K562 (cell line): ENCODE measurements around the gene MYO16. TPM values are rescaled to one million over a fixed set of nuclear protein-coding genes. Genes with fewer than 3 reads are reported as not detected.
A peak's percentile ranks its signal among the peaks of the same experiment; 100 is the strongest.

Source experiments
- ATAC-seq: fragments of 200-7000 bp; cut with Tn5 transposase; 3 replicates; pipeline ENCODE4 v1.9.1; 2020; ENCODE audit warnings: moderate library complexity
- BruUV-seq: library from RNA; stranded (reverse); fragments of 400-500 nt; replicated peaks from 2 replicates; lab custom pipeline; 2021; lab: Mats Ljungman, UMichigan
- CTCF ChIA-PET: fragments of 300-600 bp; formaldehyde crosslinking; extraction: SDS; loops from one replicate; lab custom pipeline; 2021; ENCODE audit warnings: low intra/inter-chr PET ratio; lab: Yijun Ruan, JAX
- POLR2A ChIA-PET: fragments of 300-600, 350-650 bp; sonication (Branson Sonifier 250); formaldehyde crosslinking; extraction: SDS; loops from one replicate; lab custom pipeline; 2021; ENCODE audit warnings: antibody characterized with exemption, inconsistent platforms; lab: Yijun Ruan, JAX
- DNase-seq, 4 experiments: peaks; one replicate each; pipeline versions ENCODE4 v3.0.0 to v3.0.0-alpha.2; 2011 to 2018; ENCODE audit warnings: low spot score in 3 of 4, mixed read lengths in 3 of 4; ENCODE audit errors: extremely low read depth in 1 of 4
- FAIRE-seq: peaks from 2 replicates; lab custom pipeline; 2011; peaks lifted over from hg19 to GRCh38; lab: Jason Lieb, UNC
- H2AFZ ChIP-seq: 2 replicates; pipeline ENCODE4 v1.6.0; 2011; ENCODE audit warnings: low read depth, low read length, control low read depth, inconsistent platforms
- H3K27ac ChIP-seq: fragments of 200-600 bp; 3 replicates; pipeline ENCODE4 v1.8.0; 2011; ENCODE audit warnings: low read depth, mild to moderate bottlenecking, control low read depth, inconsistent platforms, low read length, moderate library complexity, mixed read lengths; ENCODE audit errors: extremely low read depth
- H3K27me3 ChIP-seq, 2 experiments: fragments of 300-600 bp in 1 of 2; 2 replicates in 1 of 2; 3 replicates in 1 of 2; pipeline versions ENCODE4 v1.6.0 to v1.8.0; 2011; ENCODE audit warnings: inconsistent platforms in 2 of 2, low read length in 2 of 2, mild to moderate bottlenecking in 1 of 2, mixed read lengths in 1 of 2, moderate library complexity in 1 of 2; ENCODE audit not compliant: control insufficient read depth in 2 of 2, insufficient read depth in 2 of 2
- H3K36me3 ChIP-seq: fragments of 300-600 bp; 3 replicates; pipeline ENCODE4 v1.8.0; 2011; ENCODE audit warnings: mild to moderate bottlenecking, low read length, inconsistent platforms; ENCODE audit not compliant: control insufficient read depth, insufficient read depth
- H3K4me1 ChIP-seq, 2 experiments: fragments of 200-600 bp in 1 of 2; replicated peaks in 1 of 2; 2 replicates in 1 of 2; 3 replicates in 1 of 2; pipeline versions ENCODE4 v1.5.1 to v1.8.0; 2011; ENCODE audit warnings: inconsistent platforms in 2 of 2, low read length in 2 of 2, mild to moderate bottlenecking in 1 of 2, mixed read lengths in 1 of 2, moderate library complexity in 1 of 2; ENCODE audit not compliant: control insufficient read depth in 2 of 2, insufficient read depth in 2 of 2
- H3K4me2 ChIP-seq: 2 replicates; pipeline ENCODE4 v1.6.1; 2011; ENCODE audit warnings: low read length, control low read depth, inconsistent platforms, mixed read lengths; ENCODE audit not compliant: insufficient read depth
- H3K4me3 ChIP-seq: fragments of 200-600 bp; sonication (generic), shearing (Covaris generic); 2 replicates; pipeline ENCODE4 v1.5.1; 2016; ENCODE audit warnings: control low read depth, inconsistent platforms
- H3K79me2 ChIP-seq: fragments of 200-600 bp; 3 replicates; pipeline ENCODE4 v1.8.0; 2011; ENCODE audit warnings: low read length, inconsistent platforms; ENCODE audit not compliant: control insufficient read depth, insufficient read depth
- H3K9ac ChIP-seq, 2 experiments: 2 replicates each; pipeline versions ENCODE4 v1.6.0 to v1.6.1; 2011; ENCODE audit warnings: low read depth in 2 of 2, low read length in 2 of 2, control low read depth in 1 of 2, inconsistent platforms in 1 of 2, mild to moderate bottlenecking in 1 of 2, mixed read lengths in 1 of 2; ENCODE audit not compliant: insufficient read depth in 1 of 2
- H3K9me1 ChIP-seq: one replicate; pipeline ENCODE4 v1.6.0; 2011; ENCODE audit warnings: inconsistent platforms, mild to moderate bottlenecking, low read length, moderate library complexity; ENCODE audit not compliant: control insufficient read depth, insufficient read depth
- H3K9me3 ChIP-seq: replicated peaks from 2 replicates; pipeline ENCODE4 v1.5.1; 2011; ENCODE audit warnings: low read depth, low read length, inconsistent platforms; ENCODE audit not compliant: control insufficient read depth, insufficient read depth
- H4K20me1 ChIP-seq: replicated peaks from 2 replicates; pipeline ENCODE4 v1.6.1; 2011; ENCODE audit warnings: low read length, inconsistent platforms, mixed read lengths; ENCODE audit not compliant: control insufficient read depth, insufficient read depth
- CBX1 ChIP-seq: sonication (generic); IDR thresholded peaks from 2 replicates; pipeline ENCODE4 v1.6.1; 2016; ENCODE audit warnings: antibody characterized with exemption, low read depth, mild to moderate bottlenecking
- CBX3 ChIP-seq, 2 experiments: IDR thresholded peaks; 1 replicate in 1 of 2; 2 replicates in 1 of 2; pipeline ENCODE4 v1.6.1; 2012; ENCODE audit warnings: inconsistent platforms in 2 of 2, low read length in 2 of 2, borderline replicate concordance in 1 of 2, control low read depth in 1 of 2
- CBX5 ChIP-seq: IDR thresholded peaks from 2 replicates; pipeline ENCODE4 v1.6.1; 2014; ENCODE audit warnings: low read depth, borderline replicate concordance
- PHF21A ChIP-seq: fragments of 450-650 bp; IDR thresholded peaks from 2 replicates; pipeline ENCODE4 v1.6.1; 2017; ENCODE audit warnings: low read depth, borderline replicate concordance
- PTTG1 ChIP-seq: fragments of 450-650 bp; IDR thresholded peaks from 2 replicates; pipeline ENCODE4 v1.6.1; 2016; ENCODE audit warnings: low read depth, mild to moderate bottlenecking, missing genetic modification characterization, missing compliant biosample characterization
- SFPQ ChIP-seq: fragments of 200-400 bp; formaldehyde crosslinking; IDR thresholded peaks from 2 replicates; pipeline ENCODE4 v1.6.1; 2017; ENCODE audit warnings: mild to moderate bottlenecking, low read depth, low read length, moderate library complexity
- ZFP36 ChIP-seq: fragments of 150-350 bp; IDR thresholded peaks from 2 replicates; pipeline ENCODE4 v1.6.1; 2018; ENCODE audit warnings: low read length, low read depth; ENCODE audit not compliant: partially characterized antibody
- ZNF347 ChIP-seq: fragments of 450-650 bp; formaldehyde crosslinking; IDR thresholded peaks from 2 replicates; pipeline ENCODE4 v1.4.0; 2020; ENCODE audit warnings: low read depth, mild to moderate bottlenecking, moderate library complexity
- ZNF717 ChIP-seq: fragments of 250-450 bp; sonication (Bioruptor Pico); IDR thresholded peaks from 2 replicates; pipeline ENCODE4 v1.5.0; 2021
- WGBS: fragments of 100-300 bp; shearing (Covaris generic); methylation state at CpG from one replicate; pipeline ENCODE4 v1.1.6; 2016; ENCODE audit warnings: low coverage, mixed read lengths; ENCODE audit not compliant: insufficient coverage; ENCODE audit errors: missing lambda C conversion rate; 5-methylcytosine and 5-hydroxymethylcytosine counted together
- in situ Hi-C: fragments of 300-500 bp; cut with MboI; formaldehyde crosslinking; loops from 4 replicates; pipeline ENCODE4 v1.15.0; 2018; ENCODE audit warnings: inconsistent platforms, mixed read lengths
- intact Hi-C: fragments of 100-400 bp; cut with micrococcal nuclease; formaldehyde crosslinking; loops from 2 replicates; pipeline ENCODE4 v1.14.2; 2022
- polyA plus RNA-seq, 8 experiments: library from polyadenylated mRNA; depleted of rRNA in 4 of 8; stranded (reverse) in 5 of 8; unstranded in 3 of 8; fragments of >200 nt; fragmentation: Nextera tagmentation in 2 of 8; fragmentation: Illumina TruSeq in 1 of 8; extraction: Ambion mirVana in 2 of 8; extraction: Trizol in 1 of 8; gene quantifications; 2 replicates each; pipeline versions ENCODE4 v1.2.1 to v1.2.3, GENCODE V29; 2011 to 2014; ENCODE audit warnings: inconsistent platforms in 1 of 8, missing spikeins in 1 of 8
- total RNA-seq, 7 experiments: library from RNA; depleted of rRNA in 6 of 7; stranded (reverse); fragments of >200 nt in 6 of 7; fragmentation: Illumina TruSeq in 2 of 7; extraction: Trizol in 2 of 7; gene quantifications; 2 replicates each; pipeline versions ENCODE4 v1.2.1 to v1.2.3, GENCODE V29; 2011 to 2021; ENCODE audit warnings: low replicate concordance in 1 of 7
- TF ChIP-seq, protein P1 (sequence below): fragments of 450-650 bp; IDR thresholded peaks from 2 replicates; pipeline ENCODE4 v1.6.1; 2018; ENCODE audit warnings: mild to moderate bottlenecking, low read depth; ENCODE audit not compliant: partially characterized antibody
- TF ChIP-seq, protein P2 (sequence below): fragments of 450-650 bp; IDR thresholded peaks from 2 replicates; pipeline ENCODE4 v1.6.1; 2018; ENCODE audit not compliant: partially characterized antibody

Gene MYO16
- total and polyA plus RNA-seq, 9 of the 15 experiments (the other 6 are each of a cell fraction or from before 2014, with no cell fraction given) = 4.3 to 45.7 (median 12.1) TPM

DNA sequence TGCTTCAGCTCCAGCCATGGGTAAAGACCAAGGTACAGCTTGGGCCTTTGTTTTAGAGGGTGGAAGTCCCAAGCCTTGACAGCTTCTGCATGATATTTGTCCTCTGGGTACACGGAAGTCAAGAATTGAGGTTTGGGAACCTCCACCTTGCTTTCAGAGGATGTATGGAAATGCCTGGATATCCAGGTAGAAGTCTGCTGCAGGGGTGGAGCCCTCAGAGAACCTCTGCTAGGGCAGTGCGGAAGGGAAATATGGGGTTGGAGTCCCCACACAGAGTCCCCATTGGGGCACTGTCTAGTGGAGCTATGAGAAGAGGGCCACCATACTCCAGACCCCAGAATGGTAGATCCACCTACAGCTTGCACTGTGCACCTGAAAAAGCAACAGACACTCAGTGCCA lies 23.0 kb upstream of the MYO16 start:
- in situ Hi-C loops (no loop called here), intact Hi-C loops (no loop called here)
- Histone ChIP-seq H3K36me3 (no peaks in the 10 kb centered on the region), H3K27me3 (no peaks in the 10 kb centered on the region), H3K9me1 (no peaks in the 10 kb centered on the region), H3K4me2 (no peak overlapping the region), H3K4me1 (no peaks in the 10 kb centered on the region; a peak in 1 of 5 replicates), H3K79me2 (no peaks in the 10 kb centered on the region), H2AFZ (no peak overlapping the region), H3K9me3 (peaks cover 10% of the 10 kb centered on the region; the same call in 1 of the 2 replicates), H3K27ac (no peak overlapping the region), H3K4me3 (no peak overlapping the region), H3K9ac (no peak overlapping the region), H4K20me1 (no peaks in the 10 kb centered on the region)
- FAIRE-seq (no peak), ATAC-seq (no peak), DNase-seq (no peak)
- no TSS peak for BruUV-seq
- TF ChIP-seq, protein P1, sequence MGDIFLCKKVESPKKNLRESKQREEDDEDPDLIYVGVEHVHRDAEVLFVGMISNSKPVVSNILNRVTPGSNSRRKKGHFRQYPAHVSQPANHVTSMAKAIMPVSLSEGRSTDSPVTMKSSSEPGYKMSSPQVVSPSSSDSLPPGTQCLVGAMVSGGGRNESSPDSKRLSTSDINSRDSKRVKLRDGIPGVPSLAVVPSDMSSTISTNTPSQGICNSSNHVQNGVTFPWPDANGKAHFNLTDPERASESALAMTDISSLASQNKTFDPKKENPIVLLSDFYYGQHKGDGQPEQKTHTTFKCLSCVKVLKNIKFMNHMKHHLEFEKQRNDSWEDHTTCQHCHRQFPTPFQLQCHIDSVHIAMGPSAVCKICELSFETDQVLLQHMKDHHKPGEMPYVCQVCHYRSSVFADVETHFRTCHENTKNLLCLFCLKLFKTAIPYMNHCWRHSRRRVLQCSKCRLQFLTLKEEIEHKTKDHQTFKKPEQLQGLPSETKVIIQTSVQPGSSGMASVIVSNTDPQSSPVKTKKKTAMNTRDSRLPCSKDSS = peak; percentile 68
- TF ChIP-seq CBX3 (IDR thresholded peaks at IDR 0.05; ENCODE audit: borderline replicate concordance in 1 of 2, low read length in 2 of 2) (peak in 1 of 2 experiments; percentile 69; a peak in 1 of 3 replicates), CBX5 (peak; percentile 92), SFPQ (no peak), PTTG1 (no peak), PHF21A (no peak), CBX1 (0 out of 2 replicates have a peak, but pooled peaks have one; percentile 28), ZNF347 (CRISPR knock-in tag) (no peak), ZNF717 (CRISPR knock-in tag) (no peak), ZFP36 (peak; percentile 24)
- TF ChIP-seq, protein P2, sequence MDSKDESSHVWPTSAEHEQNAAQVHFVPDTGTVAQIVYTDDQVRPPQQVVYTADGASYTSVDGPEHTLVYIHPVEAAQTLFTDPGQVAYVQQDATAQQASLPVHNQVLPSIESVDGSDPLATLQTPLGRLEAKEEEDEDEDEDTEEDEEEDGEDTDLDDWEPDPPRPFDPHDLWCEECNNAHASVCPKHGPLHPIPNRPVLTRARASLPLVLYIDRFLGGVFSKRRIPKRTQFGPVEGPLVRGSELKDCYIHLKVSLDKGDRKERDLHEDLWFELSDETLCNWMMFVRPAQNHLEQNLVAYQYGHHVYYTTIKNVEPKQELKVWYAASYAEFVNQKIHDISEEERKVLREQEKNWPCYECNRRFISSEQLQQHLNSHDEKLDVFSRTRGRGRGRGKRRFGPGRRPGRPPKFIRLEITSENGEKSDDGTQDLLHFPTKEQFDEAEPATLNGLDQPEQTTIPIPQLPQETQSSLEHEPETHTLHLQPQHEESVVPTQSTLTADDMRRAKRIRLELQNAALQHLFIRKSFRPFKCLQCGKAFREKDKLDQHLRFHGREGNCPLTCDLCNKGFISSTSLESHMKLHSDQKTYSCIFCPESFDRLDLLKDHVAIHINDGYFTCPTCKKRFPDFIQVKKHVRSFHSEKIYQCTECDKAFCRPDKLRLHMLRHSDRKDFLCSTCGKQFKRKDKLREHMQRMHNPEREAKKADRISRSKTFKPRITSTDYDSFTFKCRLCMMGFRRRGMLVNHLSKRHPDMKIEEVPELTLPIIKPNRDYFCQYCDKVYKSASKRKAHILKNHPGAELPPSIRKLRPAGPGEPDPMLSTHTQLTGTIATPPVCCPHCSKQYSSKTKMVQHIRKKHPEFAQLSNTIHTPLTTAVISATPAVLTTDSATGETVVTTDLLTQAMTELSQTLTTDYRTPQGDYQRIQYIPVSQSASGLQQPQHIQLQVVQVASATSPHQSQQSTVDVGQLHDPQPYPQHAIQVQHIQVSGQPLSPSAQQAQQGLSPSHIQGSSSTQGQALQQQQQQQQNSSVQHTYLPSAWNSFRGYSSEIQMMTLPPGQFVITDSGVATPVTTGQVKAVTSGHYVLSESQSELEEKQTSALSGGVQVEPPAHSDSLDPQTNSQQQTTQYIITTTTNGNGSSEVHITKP = no peak
- CTCF ChIA-PET = no interaction called here
- 65% methylated on average over 2 of the region's 2 CpGs for WGBS
- POLR2A ChIA-PET = no interaction called here
